ENCODE data around the gene B3GNT7.
"Not testable (repeated sequence)": the region's sequence is repeated elsewhere in the genome, so short reads cannot be mapped to it uniquely, and the experiment has no call there.

B3GNT7 gene

DNA sequence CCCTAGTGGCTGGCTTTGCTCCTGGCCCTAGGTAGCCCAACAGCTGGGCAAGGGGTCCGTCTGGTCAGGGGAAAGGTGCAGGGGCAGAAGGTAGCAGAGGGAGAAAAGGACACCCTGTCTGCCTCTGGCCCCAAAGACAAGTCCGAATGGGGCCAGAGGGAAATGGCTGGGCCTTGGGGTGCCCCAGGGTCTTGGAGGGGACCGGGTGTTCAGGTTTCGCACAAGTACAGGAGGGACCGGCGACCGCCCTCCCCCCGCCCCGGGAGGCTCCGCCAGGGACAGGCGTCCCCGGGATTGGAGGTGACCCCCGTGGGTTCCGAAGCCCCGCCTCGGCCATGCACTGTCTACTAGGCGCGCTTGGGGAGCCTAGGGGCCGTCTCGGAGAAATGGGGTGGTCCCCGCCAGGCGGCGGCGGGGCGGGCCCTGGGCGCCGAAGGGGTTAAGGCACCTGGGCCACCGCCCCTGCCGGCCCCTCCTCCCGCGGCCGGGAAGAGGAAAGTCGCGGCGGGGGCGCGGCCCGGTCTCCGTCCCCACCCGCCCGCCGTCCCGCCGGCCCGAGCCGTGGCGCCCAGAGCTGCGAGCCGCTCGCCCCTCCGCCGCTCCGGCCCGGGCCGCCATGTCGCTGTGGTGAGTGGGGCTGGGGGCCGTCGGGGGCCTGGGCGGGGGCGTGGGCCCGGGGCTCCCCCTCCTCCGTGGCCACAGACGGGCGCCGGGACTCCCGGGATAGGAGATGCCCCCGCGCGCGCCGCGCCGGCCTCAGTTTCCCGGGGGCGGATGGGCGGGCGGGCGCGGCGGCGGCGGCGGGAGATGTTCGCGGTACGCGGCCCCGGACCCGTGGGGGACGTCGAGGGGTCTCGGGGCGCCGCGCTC lies at the start of gene B3GNT7:
Gene B3GNT7 (plus strand): TSS at position 523 of the 870 bp plus-strand sequence. CDS start 94 bp downstream, at position 617.
- no peak for DNase-seq (ENCODE audit: low read depth in 3 of 3)

- no peak for DNase-seq (ENCODE audit: low read depth in 3 of 3)
Observed at GRCh38 chr2:231347081-231347480, 48.4 kb upstream of the B3GNT7 start.

DNA sequence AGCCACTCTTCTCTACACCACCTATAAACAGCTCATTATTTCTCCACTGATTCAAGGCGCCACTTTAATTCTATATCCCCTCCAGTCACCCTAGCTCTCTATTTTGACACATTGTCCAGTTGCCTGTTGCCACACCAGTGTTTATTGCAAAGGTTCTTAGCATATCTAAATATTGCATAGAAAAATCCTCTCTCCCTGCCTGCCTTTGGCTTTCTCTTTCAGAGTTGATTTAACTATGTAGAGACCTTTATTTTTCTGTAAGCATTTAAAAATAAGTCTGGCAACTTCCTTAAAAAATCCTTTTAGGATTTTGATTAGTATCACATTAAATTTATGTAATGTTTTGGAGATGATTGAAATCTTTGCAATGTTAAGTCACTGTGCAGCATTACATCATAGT lies 47.9 kb upstream of the B3GNT7 start:
- DNase-seq (ENCODE audit: low read depth in 3 of 3), result no peak

DNA sequence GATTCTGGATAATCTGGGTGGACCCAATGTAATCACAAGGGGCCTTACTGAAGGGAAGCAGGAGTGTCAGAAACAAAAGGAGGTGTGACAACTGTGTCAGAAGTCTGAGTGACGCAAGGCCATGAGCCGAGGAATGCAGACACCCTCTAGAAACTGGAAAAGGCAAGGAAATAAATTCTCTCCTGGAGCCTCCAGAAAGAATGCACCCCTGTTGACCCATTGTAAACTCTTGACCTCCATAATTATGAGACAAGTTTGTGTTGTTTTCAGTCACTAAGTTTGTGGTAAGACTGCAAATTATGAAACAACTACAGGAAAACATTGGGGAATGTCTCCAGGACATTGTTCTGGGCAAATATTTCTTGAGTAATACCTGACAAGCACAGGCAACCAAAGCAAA lies 47.3 kb upstream of the B3GNT7 start:
- DNase-seq (ENCODE audit: low read depth in 3 of 3), result no peak

DNA sequence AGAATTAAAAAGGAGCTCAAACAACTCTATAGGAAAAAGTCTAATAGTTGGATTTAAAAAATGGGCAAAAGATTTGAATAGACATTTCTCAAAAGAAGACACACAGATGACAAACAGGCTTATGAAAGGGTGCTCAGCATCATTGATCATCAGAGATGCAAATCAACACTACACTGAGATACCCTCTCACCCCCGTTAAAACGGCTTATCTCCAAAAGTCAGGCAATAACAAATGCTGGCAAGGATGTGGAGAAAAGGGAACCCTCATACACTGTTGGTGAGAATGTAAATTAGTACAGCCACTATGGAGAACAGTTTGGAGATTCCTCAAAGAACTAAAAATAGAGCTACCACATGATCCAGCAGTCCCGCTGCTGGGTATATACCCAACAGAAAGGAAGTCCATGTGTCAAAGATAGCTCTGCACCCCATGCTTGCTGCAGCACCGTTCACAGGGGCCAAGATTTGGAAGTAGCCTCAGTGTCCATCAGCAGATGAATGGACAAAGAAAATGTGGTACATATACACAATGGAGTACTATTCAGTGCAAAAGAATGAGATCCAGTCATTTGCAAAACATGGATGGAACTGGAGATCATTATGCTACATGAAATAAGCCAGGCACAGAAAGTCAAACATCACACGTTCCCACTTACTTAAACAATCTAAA lies 46.7 kb upstream of the B3GNT7 start:
- DNase-seq (ENCODE audit: low read depth in 3 of 3), result no peak

GRCh38 chr2:231349374-231349735 lies 46.2 kb upstream of the B3GNT7 start:
- not testable (repeated sequence) for DNase-seq (ENCODE audit: low read depth in 3 of 3)

GRCh38 chr2:231351648-231352047 lies 43.9 kb upstream of the B3GNT7 start:
- no peak for DNase-seq (ENCODE audit: low read depth in 3 of 3)

GRCh38 chr2:231353469-231353868 lies 42.0 kb upstream of the B3GNT7 start:
- no peak for DNase-seq (ENCODE audit: low read depth in 3 of 3)

DNA sequence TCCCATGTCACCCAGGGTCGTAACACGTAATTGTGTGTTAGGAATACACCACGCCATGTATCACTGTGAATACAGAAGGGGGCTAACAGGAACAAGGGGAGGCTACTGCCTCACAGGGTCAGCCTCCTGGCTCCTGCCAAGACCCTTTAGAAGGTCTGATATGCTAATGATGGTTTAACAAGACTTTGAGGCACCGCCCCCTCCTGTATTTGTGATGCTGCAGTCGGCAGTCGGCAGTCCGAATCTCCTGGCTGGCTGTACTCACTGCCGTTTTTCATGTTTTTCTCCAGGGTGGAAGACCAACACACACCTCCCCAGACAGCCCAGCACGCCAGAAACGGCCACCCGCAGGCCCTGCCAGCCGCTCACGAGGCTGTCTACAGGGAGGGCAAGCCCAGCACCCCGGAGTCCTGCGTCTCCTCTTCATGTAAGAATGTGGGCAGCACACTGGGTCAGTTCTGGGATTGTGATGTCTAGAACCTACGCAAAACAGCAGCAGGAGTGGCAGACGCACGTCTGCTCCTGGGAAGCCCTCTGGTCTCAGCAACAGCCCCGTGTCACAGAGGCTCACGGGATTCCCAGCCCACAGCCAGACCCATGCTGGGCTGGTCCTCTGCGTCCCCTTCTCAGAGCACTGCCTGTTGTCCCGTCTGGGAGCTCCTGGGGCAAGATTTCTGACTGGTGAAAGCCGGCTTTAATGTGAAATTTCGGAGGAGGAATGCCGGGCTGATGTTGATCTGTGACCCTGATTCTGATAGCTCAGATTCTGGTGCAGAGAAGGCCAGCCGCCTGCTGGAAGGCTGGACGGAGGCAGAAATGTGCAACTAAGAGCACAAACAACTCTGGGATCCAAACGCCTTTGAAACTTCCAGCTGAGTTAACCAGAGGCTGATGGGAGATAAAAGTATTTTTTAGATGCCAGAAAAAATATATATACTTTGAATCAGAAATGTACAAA lies 39.7 kb upstream of the B3GNT7 start:
- no peak for DNase-seq (ENCODE audit: low read depth in 3 of 3)

DNA sequence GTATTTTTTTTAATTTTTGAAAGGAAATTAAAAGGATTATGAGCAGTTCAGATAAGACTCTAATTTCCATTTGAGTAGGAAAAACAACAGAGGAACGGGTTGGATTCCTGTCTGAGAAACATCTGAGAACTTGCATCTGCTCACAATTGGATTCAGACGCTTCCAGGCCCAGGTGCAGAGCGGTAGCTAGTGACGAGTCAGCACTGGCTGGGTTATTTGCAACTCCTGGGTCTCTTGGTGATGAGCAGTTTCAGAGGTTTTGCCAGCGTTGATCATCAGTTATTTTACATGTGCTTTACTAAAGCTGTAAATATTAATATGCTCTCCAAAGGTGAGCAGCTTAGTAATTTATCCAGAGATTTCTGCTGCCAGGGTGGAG lies 39.1 kb upstream of the B3GNT7 start:
- no peak for DNase-seq (ENCODE audit: low read depth in 3 of 3)

GRCh38 chr2:231357048-231357447 lies 38.5 kb upstream of the B3GNT7 start:
- no peak for DNase-seq (ENCODE audit: low read depth in 3 of 3)

- no peak for DNase-seq (ENCODE audit: low read depth in 3 of 3)
Observed at GRCh38 chr2:231357931-231358330, 37.6 kb upstream of the B3GNT7 start.

- no peak for DNase-seq (ENCODE audit: low read depth in 3 of 3)
Observed at GRCh38 chr2:231359441-231359840, 36.1 kb upstream of the B3GNT7 start.

GRCh38 chr2:231359948-231360347 lies 35.6 kb upstream of the B3GNT7 start:
- DNase-seq (ENCODE audit: low read depth in 3 of 3), result no peak

GRCh38 chr2:231360401-231360800 lies 35.1 kb upstream of the B3GNT7 start:
- no peak for DNase-seq (ENCODE audit: low read depth in 3 of 3)

GRCh38 chr2:231360881-231361371 lies 34.6 kb upstream of the B3GNT7 start:
- no peak for DNase-seq (ENCODE audit: low read depth in 3 of 3)

DNA sequence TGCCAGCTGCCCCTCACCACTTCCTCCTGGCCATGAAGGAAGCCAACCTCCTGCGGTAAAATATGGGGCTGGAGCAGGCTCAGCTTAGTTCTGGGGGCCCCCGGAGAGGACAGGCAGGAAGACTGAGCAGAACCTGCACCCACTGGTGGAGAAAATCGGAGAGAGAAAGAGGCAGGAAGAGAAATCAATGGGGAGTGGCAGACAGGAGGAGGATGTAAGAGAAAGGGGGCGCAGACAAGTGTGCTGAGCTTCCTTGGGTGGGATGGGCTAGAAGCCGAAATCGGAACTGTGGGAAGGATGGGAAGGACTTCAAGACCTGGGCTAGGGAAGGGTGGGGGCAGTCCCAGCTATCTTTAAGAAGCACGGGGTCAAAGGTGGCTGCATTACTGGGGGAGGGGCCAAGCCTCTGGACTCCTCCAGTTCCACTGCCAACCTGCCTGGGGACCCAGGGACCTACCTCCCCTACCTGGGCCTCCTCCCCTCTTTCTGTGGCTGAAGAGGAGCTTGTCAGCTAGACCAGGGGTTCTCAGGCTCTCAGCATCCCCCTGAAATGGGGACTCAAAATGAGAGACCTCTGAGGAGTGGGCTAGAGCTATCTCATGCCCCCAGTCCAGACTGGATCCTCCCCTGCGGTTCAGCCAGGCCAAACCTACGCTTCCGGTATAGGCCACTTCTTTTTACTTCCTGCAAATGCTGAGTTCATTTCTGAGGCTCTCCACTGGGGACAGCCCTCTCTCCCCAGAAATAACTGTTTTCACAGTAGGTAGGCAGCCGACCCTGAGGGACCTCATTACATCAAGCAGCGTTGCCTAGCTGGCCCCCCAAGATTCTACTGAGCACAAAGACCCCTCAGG lies 33.6 kb upstream of the B3GNT7 start:
- no peak for DNase-seq (ENCODE audit: low read depth in 3 of 3)

DNA sequence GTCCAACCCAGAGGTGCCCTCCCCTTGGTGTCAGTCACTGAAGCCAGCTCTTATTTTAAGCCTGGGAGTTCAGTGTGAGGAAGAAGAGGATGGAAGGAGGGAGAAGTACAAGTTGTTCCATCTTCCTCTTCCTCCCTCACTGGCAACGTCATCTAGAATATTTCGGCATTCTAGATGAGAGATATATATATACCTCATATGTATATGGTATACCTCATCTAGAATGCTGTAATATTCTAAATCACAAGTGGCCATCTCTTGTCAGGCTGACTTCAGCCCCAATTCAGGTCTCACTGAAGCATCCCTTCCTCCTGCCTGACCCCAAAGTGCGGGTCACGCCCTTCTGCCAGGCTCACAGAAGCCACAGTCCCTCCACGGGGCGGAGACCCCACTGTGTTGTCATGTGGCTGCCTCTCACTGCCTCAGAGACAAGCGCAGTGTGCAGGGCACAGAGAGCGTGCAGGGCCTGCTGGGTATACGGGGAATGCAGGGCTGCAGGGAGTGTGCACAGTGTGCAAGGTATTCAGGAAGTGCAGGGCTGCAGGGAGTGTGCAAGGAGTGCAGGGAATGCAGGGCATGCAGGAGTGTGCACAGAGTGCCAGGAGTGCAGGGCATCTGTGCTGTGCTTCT lies 32.8 kb upstream of the B3GNT7 start:
- DNase-seq (ENCODE audit: low read depth in 3 of 3), result no peak

GRCh38 chr2:231364061-231364460 lies 31.4 kb upstream of the B3GNT7 start:
- no peak for DNase-seq (ENCODE audit: low read depth in 3 of 3)

- DNase-seq (ENCODE audit: low read depth in 3 of 3), result no peak
Observed at GRCh38 chr2:231364961-231365810, 30.3 kb upstream of the B3GNT7 start.
